Cardiac muscle cell (in vitro differentiated cells and primary cell): ENCODE measurements around the gene UBA7. TPM values are rescaled to one million over a fixed set of nuclear protein-coding genes. Genes with fewer than 3 reads are reported as not detected.

Experiments
- DNase-seq, 2 donors: peaks; one replicate each; pipeline versions ENCODE4 v3.0.0 to v3.0.0-alpha.2; 2010 to 2017; ENCODE audit warnings: low read depth in 1 of 2, low spot score in 1 of 2
- H3K27ac ChIP-seq: fragments of 200-600 bp; sonication (generic); 2 replicates; pipeline ENCODE4 v1.5.1; 2016
- H3K27me3 ChIP-seq: fragments of 200-600 bp; sonication (generic); 2 replicates; pipeline ENCODE4 v1.6.0; 2016; ENCODE audit warnings: control low read depth
- H3K36me3 ChIP-seq: fragments of 200-600 bp; sonication (generic); 2 replicates; pipeline ENCODE4 v1.5.1; 2016; ENCODE audit warnings: control low read depth
- H3K4me1 ChIP-seq: fragments of 200-600 bp; sonication (generic); 2 replicates; pipeline ENCODE4 v1.8.1; 2017; ENCODE audit warnings: low read depth, mild to moderate bottlenecking, mixed run types
- H3K4me3 ChIP-seq: fragments of 200-600 bp; sonication (generic); 2 replicates; pipeline ENCODE4 v1.5.1; 2016; ENCODE audit warnings: mild to moderate bottlenecking
- H3K9me3 ChIP-seq: fragments of 200-600 bp; sonication (generic); 2 replicates; pipeline ENCODE4 v1.5.1; 2017; ENCODE audit warnings: low read depth, mild to moderate bottlenecking, control low read depth
- CTCF ChIP-seq: IDR thresholded peaks from 2 replicates; pipeline ENCODE4 v1.5.1; 2012; ENCODE audit warnings: low read depth, mild to moderate bottlenecking, low read length
- polyA plus RNA-seq: library from polyadenylated mRNA; unstranded; fragments of >200 nt; fragmentation: Nextera tagmentation; extraction: Ambion mirVana; gene quantifications from 2 replicates; pipeline ENCODE4 v1.2.1, GENCODE V29; 2016
- total RNA-seq: library from RNA; depleted of rRNA; stranded (reverse); fragments of >200 nt; gene quantifications from 2 replicates; pipeline ENCODE4 v1.2.3, GENCODE V29; 2016

Gene UBA7
- 1.5 and 5.4 TPM in 2 replicates for total RNA-seq
- polyA plus RNA-seq = 1.8 and 4.4 TPM in 2 replicates

- no peak for TF ChIP-seq CTCF
- H3K27me3 ChIP-seq = no peaks in the 10 kb centered on the region
- H3K27ac ChIP-seq = no peak within 1 kb of the TSS
- H3K4me3 ChIP-seq = no peak within 1 kb of the TSS
- peak in 1 of 2 donors; percentile 86 for DNase-seq
- H3K9me3 ChIP-seq = no peaks in the 10 kb centered on the region
- H3K4me1 ChIP-seq = peaks cover 7% of the 10 kb centered on the region
- H3K36me3 ChIP-seq = no peaks in the 10 kb centered on the region
These were observed at the start of gene UBA7 for GRCh38 chr3:49813497-49814174. Gene UBA7 (minus strand): TSS chr3:49813953. CDS start chr3:49813787, 166 bp downstream.

GRCh38 chr3:49859576-49860305 lies 46.0 kb upstream of the UBA7 start:
- Histone ChIP-seq H3K4me3 (no peak overlapping the region), H3K27me3 (peaks cover 13% of the 10 kb centered on the region), H3K36me3 (no peaks in the 10 kb centered on the region), H3K4me1 (peaks cover 5% of the 10 kb centered on the region), H3K9me3 (no peaks in the 10 kb centered on the region), H3K27ac (no peak overlapping the region)
- TF ChIP-seq CTCF = no peak
- no peak for DNase-seq

GRCh38 chr3:49856181-49857005 lies 42.6 kb upstream of the UBA7 start, which contains the start of gene TRAIP:
Gene TRAIP (minus strand): TSS chr3:49856564. CDS start chr3:49856453, 111 bp downstream.
- H3K4me1 ChIP-seq = peaks cover 5% of the 10 kb centered on the region
- TF ChIP-seq CTCF = no peak
- no peak within 1 kb of the TSS for H3K27ac ChIP-seq
- H3K36me3 ChIP-seq = no peaks in the 10 kb centered on the region
- peak; percentile 94 to 98 for DNase-seq
- no peaks in the 10 kb centered on the region for H3K27me3 ChIP-seq
- H3K9me3 ChIP-seq = no peaks in the 10 kb centered on the region
- peak within 1 kb of the TSS; percentile 63 for H3K4me3 ChIP-seq

GRCh38 chr3:49855662-49856061 lies 41.9 kb upstream of the UBA7 start:
- peak overlapping the region; percentile 63 for H3K4me3 ChIP-seq
- H3K27ac ChIP-seq = no peak overlapping the region
- no peak for TF ChIP-seq CTCF
- no peaks in the 10 kb centered on the region for H3K27me3 ChIP-seq
- no peaks in the 10 kb centered on the region for H3K9me3 ChIP-seq
- DNase-seq = no peak
- peaks cover 5% of the 10 kb centered on the region for H3K4me1 ChIP-seq
- H3K36me3 ChIP-seq = no peaks in the 10 kb centered on the region

GRCh38 chr3:49845694-49846093 lies 31.9 kb upstream of the UBA7 start:
- Histone ChIP-seq H3K4me3 (no peak overlapping the region), H3K27ac (no peak overlapping the region), H3K27me3 (no peaks in the 10 kb centered on the region), H3K4me1 (no peaks in the 10 kb centered on the region), H3K36me3 (no peaks in the 10 kb centered on the region), H3K9me3 (no peaks in the 10 kb centered on the region)
- DNase-seq = no peak
- no peak for TF ChIP-seq CTCF
